GM12875 (cell line): ENCODE measurements around the gene CMIP.
"Not testable (repeated sequence)": the region's sequence is repeated elsewhere in the genome, so short reads cannot be mapped to it uniquely, and the experiment has no call there.

Experiments
- H3K4me3 ChIP-seq: one replicate; pipeline ENCODE4 v1.5.1; 2011; ENCODE audit warnings: low read depth, low read length, control low read depth
- TF ChIP-seq, protein P1 (sequence below): IDR thresholded peaks from 2 replicates; pipeline ENCODE4 v1.5.1; 2011; ENCODE audit warnings: low read depth, mild to moderate bottlenecking, control low read depth, inconsistent platforms, low read length, moderate library complexity, borderline replicate concordance; ENCODE audit not compliant: insufficient read depth

Gene CMIP

DNA sequence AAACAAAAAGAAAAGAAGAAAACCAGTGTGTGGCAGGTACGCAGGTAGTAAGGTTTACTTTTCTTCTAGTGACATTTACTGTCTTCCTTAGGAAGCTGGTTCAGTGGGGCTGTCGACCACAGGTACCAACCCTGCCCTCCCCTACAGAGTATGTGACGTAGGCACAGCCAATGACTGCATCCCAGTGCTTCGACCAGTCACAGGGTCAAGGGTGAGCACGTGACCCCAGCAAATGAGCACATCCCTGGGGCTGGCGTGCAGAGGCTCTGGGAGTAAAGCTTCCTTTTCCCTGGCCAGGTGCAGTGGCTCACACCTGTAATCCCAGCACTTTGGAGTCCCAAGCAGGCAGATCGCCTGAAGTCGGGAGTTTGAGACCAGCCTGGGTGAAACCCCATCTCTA lies 295.6 kb downstream of the CMIP start:
- TF ChIP-seq, protein P1, sequence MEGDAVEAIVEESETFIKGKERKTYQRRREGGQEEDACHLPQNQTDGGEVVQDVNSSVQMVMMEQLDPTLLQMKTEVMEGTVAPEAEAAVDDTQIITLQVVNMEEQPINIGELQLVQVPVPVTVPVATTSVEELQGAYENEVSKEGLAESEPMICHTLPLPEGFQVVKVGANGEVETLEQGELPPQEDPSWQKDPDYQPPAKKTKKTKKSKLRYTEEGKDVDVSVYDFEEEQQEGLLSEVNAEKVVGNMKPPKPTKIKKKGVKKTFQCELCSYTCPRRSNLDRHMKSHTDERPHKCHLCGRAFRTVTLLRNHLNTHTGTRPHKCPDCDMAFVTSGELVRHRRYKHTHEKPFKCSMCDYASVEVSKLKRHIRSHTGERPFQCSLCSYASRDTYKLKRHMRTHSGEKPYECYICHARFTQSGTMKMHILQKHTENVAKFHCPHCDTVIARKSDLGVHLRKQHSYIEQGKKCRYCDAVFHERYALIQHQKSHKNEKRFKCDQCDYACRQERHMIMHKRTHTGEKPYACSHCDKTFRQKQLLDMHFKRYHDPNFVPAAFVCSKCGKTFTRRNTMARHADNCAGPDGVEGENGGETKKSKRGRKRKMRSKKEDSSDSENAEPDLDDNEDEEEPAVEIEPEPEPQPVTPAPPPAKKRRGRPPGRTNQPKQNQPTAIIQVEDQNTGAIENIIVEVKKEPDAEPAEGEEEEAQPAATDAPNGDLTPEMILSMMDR = no peak
- peak overlapping the region; percentile 5 for H3K4me3 ChIP-seq

DNA sequence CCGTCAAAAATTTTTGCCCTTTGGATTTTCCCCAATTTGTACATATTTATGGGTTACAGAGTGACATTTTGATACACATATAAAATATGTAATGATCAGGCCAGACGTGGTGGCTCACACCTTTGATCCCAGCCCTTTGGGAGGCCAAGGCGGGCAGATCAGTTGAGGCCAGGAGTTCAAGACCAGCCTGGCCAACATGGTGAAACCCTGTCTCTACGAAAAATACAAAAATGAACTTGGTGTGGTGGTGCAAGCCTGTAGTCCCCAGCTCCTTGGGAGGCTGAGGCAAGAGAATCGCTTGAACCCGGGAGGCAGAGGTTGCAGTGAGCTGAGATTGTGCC lies 296.8 kb downstream of the CMIP start:
- not testable (repeated sequence) for H3K4me3 ChIP-seq

DNA sequence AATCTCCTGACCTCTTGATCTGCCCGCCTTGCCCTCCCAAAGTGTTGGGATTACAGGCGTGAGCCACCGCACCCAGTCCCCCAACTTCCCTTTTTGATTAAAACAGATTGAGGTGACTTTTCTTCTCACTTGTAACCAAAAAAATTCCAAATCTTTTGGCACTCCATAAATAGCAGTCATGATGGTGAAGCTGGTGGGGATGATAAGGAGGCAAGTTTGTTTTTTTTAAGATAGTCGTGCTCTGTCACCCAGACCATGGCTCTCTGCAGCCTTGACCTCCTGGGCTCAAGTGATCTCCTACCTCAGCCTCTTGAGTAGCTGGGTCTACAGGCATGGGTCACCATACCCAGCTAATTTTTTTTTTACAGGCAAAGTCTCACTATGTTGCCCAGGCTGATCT lies 299.8 kb downstream of the CMIP start:
- TF ChIP-seq, protein P1 = no peak
- H3K4me3 ChIP-seq = no peak overlapping the region

DNA sequence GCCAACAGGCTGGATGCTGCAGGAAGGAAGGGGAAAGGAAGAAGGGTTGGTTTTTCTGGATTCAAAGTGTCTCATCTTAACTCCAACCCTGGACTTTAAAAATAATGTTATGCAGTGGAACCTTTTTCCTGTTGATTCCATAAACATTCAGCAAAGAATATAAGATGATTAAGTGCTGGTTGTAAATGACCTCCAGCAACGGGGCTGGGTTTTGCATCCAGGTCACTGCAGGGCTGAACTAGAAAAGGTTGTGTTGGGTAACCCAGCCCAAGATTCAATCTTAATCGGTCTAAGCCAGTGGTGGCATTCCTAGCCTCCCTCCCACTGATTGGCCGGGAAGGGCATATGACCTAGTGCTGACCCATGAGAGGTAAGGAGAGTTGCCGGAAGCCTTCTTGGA lies 300.3 kb downstream of the CMIP start:
- no peak overlapping the region for H3K4me3 ChIP-seq
- TF ChIP-seq, protein P1 = no peak

DNA sequence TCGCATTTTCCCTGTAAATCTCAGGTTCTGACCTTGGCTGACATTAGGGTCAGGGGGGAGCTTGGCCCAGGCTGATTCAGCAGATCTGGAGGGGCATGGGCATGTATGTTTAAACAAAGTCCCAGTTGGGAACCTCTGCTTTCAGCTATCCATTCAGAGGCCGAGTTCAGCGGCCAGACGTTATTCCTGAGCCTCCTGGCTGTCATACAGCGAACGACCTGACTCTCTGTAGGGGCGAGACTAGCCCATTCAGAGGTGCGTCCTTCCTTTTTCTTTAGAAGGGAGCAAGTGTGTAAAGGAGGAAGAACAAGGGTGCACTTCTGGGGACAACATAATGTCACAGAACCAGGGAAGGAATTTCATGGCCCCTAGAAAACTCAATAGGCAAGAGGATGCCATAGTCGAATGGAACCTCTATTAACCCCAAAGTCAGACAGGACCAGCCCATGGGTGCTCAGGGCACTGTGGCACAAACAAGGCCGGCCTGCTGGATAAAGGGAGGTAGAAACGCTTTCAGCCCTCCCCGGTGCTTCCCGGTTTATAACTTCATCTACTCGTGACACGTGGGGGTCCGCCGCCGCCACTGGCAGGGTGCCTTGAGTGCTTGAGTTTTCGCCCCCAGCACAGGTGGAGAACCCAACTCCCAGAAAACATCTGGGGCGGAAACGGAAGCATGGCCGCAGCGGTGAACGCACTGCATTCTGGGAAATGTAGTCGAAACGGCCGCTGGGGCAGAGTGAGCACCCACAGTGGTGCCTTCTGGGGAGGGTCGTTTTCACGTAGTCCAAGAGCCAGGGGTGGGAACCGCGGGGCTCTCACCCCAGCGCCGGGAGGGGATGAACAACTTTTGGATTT lies 301.3 kb downstream of the CMIP start:
- H3K4me3 ChIP-seq = peak overlapping the region; percentile 43
- TF ChIP-seq, protein P1 = no peak

DNA sequence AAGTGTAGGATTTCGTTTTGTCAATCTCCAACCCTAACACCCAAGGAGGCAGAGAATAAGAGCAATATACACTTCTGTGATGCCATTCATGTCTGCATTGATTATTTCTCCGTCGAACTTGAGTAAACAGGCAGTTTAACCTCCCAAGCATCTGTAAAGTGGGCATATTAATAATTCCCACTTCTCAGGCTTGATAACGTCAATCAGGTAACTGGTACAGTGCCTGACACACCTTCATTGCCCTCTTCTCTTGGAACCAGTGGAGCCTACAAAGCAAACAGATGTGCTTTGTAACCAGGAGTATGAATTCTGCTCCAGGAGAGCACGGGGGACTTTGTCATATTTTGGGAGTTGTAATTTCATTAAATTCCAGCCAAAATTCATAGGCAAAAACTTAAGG lies 302.0 kb downstream of the CMIP start:
- H3K4me3 ChIP-seq = peak overlapping the region; percentile 43
- TF ChIP-seq, protein P1 = no peak

DNA sequence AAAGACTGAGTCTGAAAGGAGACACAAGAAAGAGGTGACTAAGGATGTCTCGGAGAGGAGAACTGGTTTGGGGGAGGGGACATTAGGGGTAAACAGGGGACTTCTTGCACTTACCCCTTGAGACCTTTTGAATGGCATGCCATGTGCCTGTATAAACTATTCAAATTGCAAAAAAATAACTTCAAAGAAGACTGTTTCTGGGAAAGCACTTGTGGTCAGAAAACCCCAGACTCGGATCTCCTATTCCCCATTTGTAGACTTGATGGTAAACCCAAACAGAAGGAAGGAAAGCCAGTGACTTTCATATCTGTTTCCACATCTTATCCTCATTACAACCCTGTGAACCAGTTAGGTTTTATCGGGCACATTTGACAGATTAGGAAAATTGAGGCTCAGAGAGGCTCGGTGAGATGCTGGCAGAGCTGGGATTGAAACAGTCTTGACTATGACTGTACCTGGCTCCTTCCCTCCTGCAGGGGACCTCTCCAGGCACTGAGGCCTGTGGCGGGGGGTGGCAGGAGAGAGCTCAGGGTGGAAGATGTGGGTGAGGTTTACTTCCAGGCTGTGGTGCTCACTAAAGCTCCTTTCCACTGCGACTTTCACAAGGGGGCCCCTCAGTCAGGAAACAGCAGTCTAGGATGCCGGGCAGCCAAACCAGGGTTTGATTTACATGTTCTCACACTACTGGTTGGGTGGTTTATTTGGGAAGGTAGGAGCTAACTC lies 304.0 kb downstream of the CMIP start:
- TF ChIP-seq, protein P1 = no peak
- no peak overlapping the region for H3K4me3 ChIP-seq
